ENCODE measurements around the gene CEP85L. TPM values are rescaled to one million over a fixed set of nuclear protein-coding genes. Genes with fewer than 3 reads are reported as not detected.

Gene CEP85L
- total RNA-seq, 4 donors from 2014 or later, result 2.3 to 7.0 (median 6.6) TPM

DNA sequence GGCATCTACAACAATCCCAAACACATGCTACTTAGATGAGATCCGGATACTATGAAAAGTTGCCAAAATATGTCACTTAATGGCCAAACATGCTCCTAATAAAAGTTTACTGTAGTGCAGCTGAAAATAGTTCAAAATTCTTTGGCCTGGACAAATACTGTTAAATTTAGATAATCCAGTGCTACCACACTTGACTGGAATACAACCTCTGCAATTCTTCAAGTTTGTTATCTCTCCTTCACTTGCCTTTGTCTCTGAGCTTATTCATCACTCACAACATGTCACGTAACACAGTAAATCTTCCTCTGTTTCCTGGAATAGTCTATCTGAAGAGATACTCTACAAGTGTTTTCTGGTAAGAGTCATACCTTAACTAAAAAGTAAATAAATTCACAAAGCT is 113.8 kb downstream of the CEP85L start:
- 49 to 62% methylated on average over 2 of the region's 2 CpGs for WGBS, 2 donors
- no peak for TF ChIP-seq POLR2A (IDR thresholded peaks at IDR 0.05)
- TF ChIP-seq, protein P1, sequence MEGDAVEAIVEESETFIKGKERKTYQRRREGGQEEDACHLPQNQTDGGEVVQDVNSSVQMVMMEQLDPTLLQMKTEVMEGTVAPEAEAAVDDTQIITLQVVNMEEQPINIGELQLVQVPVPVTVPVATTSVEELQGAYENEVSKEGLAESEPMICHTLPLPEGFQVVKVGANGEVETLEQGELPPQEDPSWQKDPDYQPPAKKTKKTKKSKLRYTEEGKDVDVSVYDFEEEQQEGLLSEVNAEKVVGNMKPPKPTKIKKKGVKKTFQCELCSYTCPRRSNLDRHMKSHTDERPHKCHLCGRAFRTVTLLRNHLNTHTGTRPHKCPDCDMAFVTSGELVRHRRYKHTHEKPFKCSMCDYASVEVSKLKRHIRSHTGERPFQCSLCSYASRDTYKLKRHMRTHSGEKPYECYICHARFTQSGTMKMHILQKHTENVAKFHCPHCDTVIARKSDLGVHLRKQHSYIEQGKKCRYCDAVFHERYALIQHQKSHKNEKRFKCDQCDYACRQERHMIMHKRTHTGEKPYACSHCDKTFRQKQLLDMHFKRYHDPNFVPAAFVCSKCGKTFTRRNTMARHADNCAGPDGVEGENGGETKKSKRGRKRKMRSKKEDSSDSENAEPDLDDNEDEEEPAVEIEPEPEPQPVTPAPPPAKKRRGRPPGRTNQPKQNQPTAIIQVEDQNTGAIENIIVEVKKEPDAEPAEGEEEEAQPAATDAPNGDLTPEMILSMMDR (IDR thresholded peaks at IDR 0.05), result no peak
- no peak for DNase-seq (ENCODE audit: low spot score in 2 of 2)
- intact Hi-C loops (cut with DNase I; ENCODE audit: low total_unique reads), result no loop called here
- no peak overlapping the region for H3K4me3 ChIP-seq (ENCODE audit: low read depth, poor library complexity, severe bottlenecking)

DNA sequence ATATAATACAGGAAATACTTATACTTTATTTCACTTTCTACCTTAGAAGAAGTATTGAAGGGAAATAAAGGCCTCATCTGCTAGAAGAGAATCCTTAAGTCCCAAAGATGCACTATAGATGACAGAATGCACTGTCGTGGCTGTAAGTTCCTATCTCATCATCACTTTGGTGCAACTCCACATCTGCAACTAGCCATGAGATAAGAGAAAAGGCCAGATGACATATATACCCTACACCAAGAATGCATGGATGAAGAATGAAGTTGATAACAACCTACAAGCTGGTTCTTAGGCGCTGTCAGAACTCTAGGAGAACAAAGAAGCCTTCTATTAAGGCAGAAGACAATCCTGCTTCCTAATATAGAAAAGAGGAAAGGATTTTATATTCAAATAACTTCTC is 114.9 kb downstream of the CEP85L start:
- no peak overlapping the region for H3K4me3 ChIP-seq (ENCODE audit: low read depth, poor library complexity, severe bottlenecking)
- 90 to 95% methylated on average over 2 of the region's 2 CpGs for WGBS, 2 donors
- TF ChIP-seq, protein P1 (IDR thresholded peaks at IDR 0.05), result no peak
- TF ChIP-seq POLR2A (IDR thresholded peaks at IDR 0.05), result no peak
- DNase-seq (ENCODE audit: low spot score in 2 of 2), result no peak
- intact Hi-C loops (cut with DNase I; ENCODE audit: low total_unique reads), result no loop called here

DNA sequence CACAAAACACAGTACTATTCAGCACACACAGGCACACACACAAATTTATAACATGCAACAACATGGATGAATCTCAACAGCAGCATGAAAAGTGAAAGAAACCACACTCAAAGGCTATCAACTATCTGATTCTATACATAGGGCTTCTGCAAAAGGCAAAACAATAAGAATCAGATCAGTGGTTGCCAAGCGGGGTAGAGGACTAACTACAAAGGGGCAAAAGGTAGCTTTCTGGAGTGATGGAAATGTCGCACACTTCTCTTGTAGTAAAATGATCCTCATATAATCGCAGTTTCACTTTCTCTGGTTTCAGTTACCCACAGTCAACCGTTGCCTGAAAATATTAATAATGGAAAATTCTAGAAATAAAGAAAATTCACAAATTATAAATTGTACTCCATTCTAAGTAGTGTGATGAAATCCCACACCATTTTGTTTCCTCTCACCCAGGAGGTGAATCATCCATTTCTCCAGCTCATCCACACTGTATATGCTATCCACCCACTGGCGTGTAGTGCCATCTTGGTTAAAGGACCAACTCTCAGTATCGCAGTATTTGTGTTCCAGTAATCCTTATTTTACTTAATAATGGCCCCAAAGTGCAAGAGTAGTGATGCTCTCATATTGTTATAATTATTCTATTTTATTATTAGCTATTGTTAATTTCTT is 116.1 kb downstream of the CEP85L start:
- WGBS, 2 donors, result 91 to 97% methylated on average over 6 of the region's 6 CpGs
- DNase-seq (ENCODE audit: low spot score in 2 of 2), result no peak
- intact Hi-C loops (cut with DNase I; ENCODE audit: low total_unique reads), result no loop called here

DNA sequence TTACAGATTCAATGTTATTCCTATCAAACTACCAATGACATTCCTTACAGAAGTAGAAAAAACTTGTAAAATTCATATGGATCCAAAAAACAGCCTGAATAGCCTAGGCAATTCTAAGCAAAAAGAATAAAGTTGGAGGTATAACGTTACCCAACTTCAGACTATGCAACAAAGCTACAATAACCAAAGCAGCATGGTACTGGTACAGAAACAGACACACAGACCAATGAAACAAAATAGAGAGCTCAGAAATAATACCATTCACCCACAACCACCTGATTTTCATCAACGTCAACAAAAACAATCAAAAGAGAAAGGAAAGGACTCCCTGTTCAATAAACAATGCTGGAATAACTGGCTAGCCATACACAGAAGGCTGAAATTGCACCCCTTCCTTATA is 120.4 kb downstream of the CEP85L start:
- intact Hi-C loops (cut with DNase I; ENCODE audit: low total_unique reads), result no loop called here
- WGBS, 2 donors, result 94 to 99% methylated on average over 2 of the region's 2 CpGs
- H3K4me3 ChIP-seq (ENCODE audit: low read depth, poor library complexity, severe bottlenecking), result no peak overlapping the region
- TF ChIP-seq, protein P1 (IDR thresholded peaks at IDR 0.05), result no peak
- no peak for TF ChIP-seq POLR2A (IDR thresholded peaks at IDR 0.05)
- DNase-seq (ENCODE audit: low spot score in 2 of 2), result no peak

More for the DNA sequence above, 116.1 kb downstream of the CEP85L start:
- no peak for TF ChIP-seq POLR2A (IDR thresholded peaks at IDR 0.05)
- TF ChIP-seq, protein P1 (IDR thresholded peaks at IDR 0.05), result no peak
- H3K4me3 ChIP-seq (ENCODE audit: low read depth, poor library complexity, severe bottlenecking), result no peak overlapping the region

DNA sequence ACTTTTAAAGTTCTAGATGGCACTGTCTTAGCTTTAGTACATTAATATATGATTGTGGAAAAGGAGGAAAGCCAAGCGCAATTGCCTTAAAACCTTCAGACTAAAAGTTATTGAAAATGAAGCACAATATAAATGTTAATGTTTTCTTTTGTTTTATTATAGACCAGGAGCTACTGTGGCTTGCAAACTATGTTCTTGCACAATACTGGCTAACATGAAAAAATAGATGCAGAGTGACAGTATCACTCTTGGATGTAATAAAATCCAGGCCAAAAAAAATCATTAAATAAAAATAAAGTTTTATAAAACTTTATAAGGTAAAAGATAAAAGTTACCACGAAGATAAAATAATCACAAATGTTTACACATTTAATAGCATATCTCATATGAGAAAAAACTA is 121.6 kb downstream of the CEP85L start:
- no peak for DNase-seq (ENCODE audit: low spot score in 2 of 2)
- 93% methylated on average over 2 of the region's 2 CpGs for WGBS, 2 donors
- H3K4me3 ChIP-seq (ENCODE audit: low read depth, poor library complexity, severe bottlenecking), result no peak overlapping the region
- TF ChIP-seq, protein P1 (IDR thresholded peaks at IDR 0.05), result no peak
- no peak for TF ChIP-seq POLR2A (IDR thresholded peaks at IDR 0.05)
- intact Hi-C loops (cut with DNase I; ENCODE audit: low total_unique reads), result no loop called here

DNA sequence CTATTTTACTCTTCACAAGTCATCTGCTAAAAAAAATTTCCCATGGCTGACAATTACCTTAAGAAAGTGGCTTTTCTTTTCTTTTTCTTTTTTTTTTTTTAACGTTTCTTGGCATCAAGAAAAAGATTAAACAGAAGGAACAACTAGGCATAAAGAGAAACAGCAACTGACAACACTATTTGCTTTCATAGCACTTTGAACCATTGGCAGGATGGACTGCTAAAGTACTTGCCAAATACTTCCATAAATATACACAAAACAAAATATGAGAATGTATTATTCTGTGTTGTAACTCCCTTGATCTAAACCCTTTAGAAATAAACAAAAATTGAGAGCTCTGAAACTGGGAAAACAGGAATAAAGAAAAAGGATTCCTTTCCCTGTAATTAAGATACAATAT is 123.3 kb downstream of the CEP85L start:
- intact Hi-C loops (cut with DNase I; ENCODE audit: low total_unique reads), result no loop called here
- WGBS, 2 donors, result 18 to 20% methylated on average over 1 of the region's 1 CpG
- H3K4me3 ChIP-seq (ENCODE audit: low read depth, poor library complexity, severe bottlenecking), result no peak overlapping the region
- TF ChIP-seq, protein P1 (IDR thresholded peaks at IDR 0.05), result no peak
- no peak for TF ChIP-seq POLR2A (IDR thresholded peaks at IDR 0.05)
- no peak for DNase-seq (ENCODE audit: low spot score in 2 of 2)
